Activated CD4-positive, alpha-beta T cell treated with anti-CD3 and anti-CD28 coated beads, Interleukin-10, Interleukin-2, amounts not matched to agents 100 ng/mL and 50 ng/mL, durations not matched to agents 16 hours and 8 hours (primary cell): ENCODE results near the gene CSNK2B.
"Not testable (repeated sequence)": the region's sequence is repeated elsewhere in the genome, so short reads cannot be mapped to it uniquely, and the experiment has no call there.

ENCODE experiments used
- DNase-seq: peaks from one replicate; pipeline ENCODE4 v3.0.0-alpha.2; 2020

The CSNK2B gene

GRCh38 chr6:31691078-31691463, 25.2 kb downstream of the CSNK2B start:
- DNase-seq = no peak

- DNase-seq = no peak
Measured at GRCh38 chr6:31691564-31692108, 25.8 kb downstream of the CSNK2B start.

GRCh38 chr6:31692353-31692752, 26.5 kb downstream of the CSNK2B start:
- DNase-seq = no peak

- DNase-seq = no peak
Measured at GRCh38 chr6:31692886-31693285, 27.0 kb downstream of the CSNK2B start.

GRCh38 chr6:31693535-31693934, 27.7 kb downstream of the CSNK2B start:
- DNase-seq = no peak

- DNase-seq = peak; percentile 42
Measured at GRCh38 chr6:31697555-31697954, 31.7 kb downstream of the CSNK2B start.

GRCh38 chr6:31700740-31701401, 35.0 kb downstream of the CSNK2B start:
- DNase-seq = no peak

- DNase-seq = no peak
Measured at GRCh38 chr6:31701666-31702404, 36.0 kb downstream of the CSNK2B start.

- DNase-seq = peak; percentile 45
Measured at GRCh38 chr6:31702405-31702818, 36.5 kb downstream of the CSNK2B start.

- DNase-seq = peak; percentile 99
Measured at GRCh38 chr6:31702819-31703716, 37.2 kb downstream of the CSNK2B start, which contains the start of gene ABHD16A. TSS of gene ABHD16A (minus strand) at chr6:31703324. CDS start at chr6:31703281, 43 bp downstream.

GRCh38 chr6:31705931-31706330, 40.1 kb downstream of the CSNK2B start:
- no peak for DNase-seq

- no peak for DNase-seq
Measured at GRCh38 chr6:31706599-31706998, 40.7 kb downstream of the CSNK2B start, which contains the start of gene LY6G6F. TSS of gene LY6G6F (plus strand) at chr6:31706866. CDS start at chr6:31706907, 41 bp downstream.

GRCh38 chr6:31707701-31708100, 41.8 kb downstream of the CSNK2B start:
- DNase-seq = no peak

- DNase-seq = no peak
Measured at GRCh38 chr6:31708224-31708623, 42.3 kb downstream of the CSNK2B start.

GRCh38 chr6:31709157-31709556, 43.3 kb downstream of the CSNK2B start:
- DNase-seq = not testable (repeated sequence)

- no peak for DNase-seq
Measured at GRCh38 chr6:31710523-31711219, 44.8 kb downstream of the CSNK2B start.

- DNase-seq = no peak
Measured at GRCh38 chr6:31711233-31711632, 45.4 kb downstream of the CSNK2B start.

GRCh38 chr6:31712296-31712695, 46.4 kb downstream of the CSNK2B start:
- DNase-seq = peak; percentile 28

- DNase-seq = no peak
Measured at GRCh38 chr6:31713465-31713864, 47.6 kb downstream of the CSNK2B start.

- no peak for DNase-seq
Measured at GRCh38 chr6:31713991-31714684, 48.3 kb downstream of the CSNK2B start.
